IMR-90 (cell line): ENCODE measurements around the gene PLEKHH1. TPM values are rescaled to one million over a fixed set of nuclear protein-coding genes. Genes with fewer than 3 reads are reported as not detected.

ENCODE experiments used
- ATAC-seq: fragments of 200-7000 bp; cut with Tn5 transposase; 2 replicates; pipeline ENCODE4 v1.9.1; 2020; ENCODE audit warnings: low read depth, mild to moderate bottlenecking, moderate library complexity
- BruUV-seq: library from RNA; stranded (reverse); fragments of 400-500 nt; replicated peaks from 2 replicates; lab custom pipeline; 2021; lab: Mats Ljungman, UMichigan
- CTCF ChIA-PET: fragments of 300-600 bp; formaldehyde crosslinking; extraction: SDS; loops from one replicate; lab custom pipeline; 2021; ENCODE audit warnings: antibody characterized with exemption; lab: Yijun Ruan, JAX
- POLR2A ChIA-PET: fragments of 300-600 bp; sonication (Branson Sonifier 250); formaldehyde crosslinking; loops from one replicate; lab custom pipeline; 2022; ENCODE audit warnings: antibody characterized with exemption; ENCODE audit not compliant: unreplicated experiment; lab: Charles Lee
- DNase-seq: peaks from one replicate; pipeline ENCODE4 v3.0.0; 2013
- H2AFZ ChIP-seq: replicated peaks from 2 replicates; pipeline ENCODE3; 2013; ENCODE audit warnings: low read length, mild to moderate bottlenecking; ENCODE audit not compliant: poor library complexity
- H2AK5ac ChIP-seq: 2 replicates; pipeline ENCODE4 v1.6.1; 2013; ENCODE audit warnings: low read depth, low read length, inconsistent platforms
- H2AK9ac ChIP-seq: replicated peaks from 2 replicates; pipeline ENCODE3; 2013; ENCODE audit warnings: mild to moderate bottlenecking, low read depth, low read length, moderate library complexity; ENCODE audit not compliant: poor library complexity
- H2BK120ac ChIP-seq: 2 replicates; pipeline ENCODE4 v1.6.1; 2013; ENCODE audit warnings: low read depth, low read length, inconsistent platforms
- H2BK15ac ChIP-seq: 3 replicates; pipeline ENCODE4 v1.6.1; 2013; ENCODE audit warnings: low read depth, low read length, inconsistent platforms
- H2BK20ac ChIP-seq: 2 replicates; pipeline ENCODE4 v1.6.1; 2013; ENCODE audit warnings: low read depth, mild to moderate bottlenecking, inconsistent platforms, low read length, moderate library complexity
- H2BK5ac ChIP-seq: 2 replicates; pipeline ENCODE4 v1.6.1; 2013; ENCODE audit warnings: mild to moderate bottlenecking, low read depth, low read length, inconsistent platforms; ENCODE audit not compliant: poor library complexity, severe bottlenecking
- H3K14ac ChIP-seq: replicated peaks from 2 replicates; pipeline ENCODE4 v1.6.1; 2013; ENCODE audit warnings: low read depth, low read length, inconsistent platforms
- H3K18ac ChIP-seq: 2 replicates; pipeline ENCODE4 v1.6.1; 2013; ENCODE audit warnings: low read depth, low read length, control low read depth
- H3K23ac ChIP-seq: 2 replicates; pipeline ENCODE4 v1.6.1; 2013; ENCODE audit warnings: low read depth, low read length, inconsistent platforms
- H3K27ac ChIP-seq: 2 replicates; pipeline ENCODE4 v1.5.1; 2013; ENCODE audit warnings: mild to moderate bottlenecking, control low read depth, low read length; ENCODE audit not compliant: insufficient read depth
- H3K27me3 ChIP-seq: 2 replicates; pipeline ENCODE4 v1.6.1; 2013; ENCODE audit warnings: low read length; ENCODE audit not compliant: control insufficient read depth, insufficient read depth
- H3K36me3 ChIP-seq: 2 replicates; pipeline ENCODE4 v1.6.1; 2013; ENCODE audit warnings: low read length, mixed read lengths; ENCODE audit not compliant: control insufficient read depth, insufficient read depth
- H3K4ac ChIP-seq: 2 replicates; pipeline ENCODE4 v1.6.1; 2013; ENCODE audit warnings: low read depth, low read length, inconsistent platforms
- H3K4me1 ChIP-seq: 2 replicates; pipeline ENCODE4 v1.6.1; 2013; ENCODE audit warnings: low read length, mixed read lengths; ENCODE audit not compliant: control insufficient read depth, insufficient read depth
- H3K4me2 ChIP-seq: 2 replicates; pipeline ENCODE4 v1.6.1; 2013; ENCODE audit warnings: low read depth, mild to moderate bottlenecking, control low read depth, low read length, moderate library complexity
- H3K4me3 ChIP-seq: 2 replicates; pipeline ENCODE4 v1.5.1; 2013; ENCODE audit warnings: low read depth, mild to moderate bottlenecking, control low read depth, low read length, moderate library complexity; ENCODE audit not compliant: insufficient read depth
- H3K56ac ChIP-seq: 2 replicates; pipeline ENCODE4 v1.6.1; 2013; ENCODE audit warnings: low read length, inconsistent platforms; ENCODE audit not compliant: insufficient read depth; ENCODE audit errors: extremely low read depth
- H3K79me1 ChIP-seq, 2 experiments: 2 replicates each; pipeline ENCODE4 v1.6.1; 2013; ENCODE audit warnings: low read length in 2 of 2, inconsistent platforms in 1 of 2, low read depth in 1 of 2
- H3K9ac ChIP-seq: 2 replicates; pipeline ENCODE4 v1.6.1; 2013; ENCODE audit warnings: low read depth, low read length, control low read depth
- H3K9me1 ChIP-seq: 2 replicates; pipeline ENCODE4 v1.6.1; 2013; ENCODE audit warnings: low read length, inconsistent platforms; ENCODE audit not compliant: insufficient read depth
- H3K9me3 ChIP-seq: 2 replicates; pipeline ENCODE4 v1.6.1; 2013; ENCODE audit warnings: low read length; ENCODE audit not compliant: control insufficient read depth, insufficient read depth
- H4K20me1 ChIP-seq: 2 replicates; pipeline ENCODE4 v1.6.1; 2013; ENCODE audit warnings: low read length, inconsistent platforms; ENCODE audit not compliant: insufficient read depth
- H4K5ac ChIP-seq: 2 replicates; pipeline ENCODE4 v1.6.1; 2013; ENCODE audit warnings: mild to moderate bottlenecking, low read depth, low read length, control low read depth
- H4K8ac ChIP-seq, 2 experiments: 2 replicates each; pipeline ENCODE4 v1.6.1; 2013; ENCODE audit warnings: low read depth in 2 of 2, low read length in 2 of 2, control low read depth in 1 of 2, inconsistent platforms in 1 of 2
- H4K91ac ChIP-seq: 2 replicates; pipeline ENCODE4 v1.6.1; 2013; ENCODE audit warnings: low read depth, low read length, inconsistent platforms; ENCODE audit not compliant: insufficient read depth
- BHLHE40 ChIP-seq: fragments of 150-350 bp; IDR thresholded peaks from 2 replicates; pipeline ENCODE4 v1.6.1; 2016; ENCODE audit warnings: mild to moderate bottlenecking, low read depth, low read length
- CEBPB ChIP-seq: IDR thresholded peaks from 2 replicates; pipeline ENCODE4 v1.6.1; 2012; ENCODE audit warnings: low read depth, low read length, improper control_type of control experiment
- CHD1 ChIP-seq: IDR thresholded peaks from 2 replicates; pipeline ENCODE4 v1.6.1; 2012; ENCODE audit warnings: low read depth, low read length, improper control_type of control experiment
- CTCF ChIP-seq: conservative IDR thresholded peaks from 2 replicates; pipeline ENCODE4 v1.5.1; 2012; ENCODE audit warnings: mild to moderate bottlenecking, low read depth, low read length, improper control_type of control experiment
- ELK1 ChIP-seq: fragments of 150-350 bp; IDR thresholded peaks from 2 replicates; pipeline ENCODE4 v1.6.1; 2016; ENCODE audit warnings: low read depth, mild to moderate bottlenecking, low read length, moderate library complexity, borderline replicate concordance
- FOS ChIP-seq: fragments of 150-350 bp; IDR thresholded peaks from 2 replicates; pipeline ENCODE4 v1.6.1; 2016; ENCODE audit warnings: low read depth, low read length
- MAFK ChIP-seq: IDR thresholded peaks from 2 replicates; pipeline ENCODE4 v1.6.1; 2012; ENCODE audit warnings: low read depth, low read length, improper control_type of control experiment
- MAZ ChIP-seq: IDR thresholded peaks from 2 replicates; pipeline ENCODE4 v1.6.1; 2012; ENCODE audit warnings: low read depth, mild to moderate bottlenecking, low read length, improper control_type of control experiment, moderate library complexity, borderline replicate concordance
- MXI1 ChIP-seq: IDR thresholded peaks from 2 replicates; pipeline ENCODE4 v1.6.1; 2012; ENCODE audit warnings: low read depth, mild to moderate bottlenecking, low read length, moderate library complexity, borderline replicate concordance
- NFE2L2 ChIP-seq: fragments of 150-350 bp; IDR thresholded peaks from 2 replicates; pipeline ENCODE4 v1.6.1; 2016; ENCODE audit warnings: low read depth, mild to moderate bottlenecking, low read length
- POLR2A ChIP-seq: IDR thresholded peaks from 2 replicates; pipeline ENCODE4 v1.6.1; 2012; ENCODE audit warnings: mild to moderate bottlenecking, low read depth, low read length
- RAD21 ChIP-seq: IDR thresholded peaks from 2 replicates; pipeline ENCODE4 v1.6.1; 2012; ENCODE audit warnings: low read length, improper control_type of control experiment
- RCOR1 ChIP-seq: IDR thresholded peaks from 2 replicates; pipeline ENCODE4 v1.6.1; 2012; ENCODE audit warnings: mild to moderate bottlenecking, low read length, improper control_type of control experiment; ENCODE audit not compliant: insufficient replicate concordance
- RFX5 ChIP-seq: IDR thresholded peaks from 2 replicates; pipeline ENCODE4 v1.8.0; 2012; ENCODE audit warnings: low read depth, mild to moderate bottlenecking, low read length, moderate library complexity
- SMC3 ChIP-seq: fragments of 150-350 bp; IDR thresholded peaks from 2 replicates; pipeline ENCODE4 v1.6.1; 2016; ENCODE audit warnings: low read depth, mild to moderate bottlenecking, antibody characterized with exemption, low read length, moderate library complexity
- WGBS, 2 experiments: methylation state at CpG; one replicate each; pipeline versions ENCODE4 v1.1.5 to v1.1.7; 2013; ENCODE audit warnings: missing lambda C conversion rate in 2 of 2; ENCODE audit not compliant: insufficient read length in 1 of 2; ENCODE audit errors: extremely low coverage in 2 of 2; 5-methylcytosine and 5-hydroxymethylcytosine counted together
- dilution Hi-C: fragments of 300-500 bp; cut with HindIII; formaldehyde crosslinking; loops from one replicate; pipeline ENCODE4 v1.14.3; 2018; ENCODE audit warnings: low sequenced_read_pairs; ENCODE audit not compliant: unreplicated experiment
- in situ Hi-C: fragments of 300-500 bp; cut with MboI; formaldehyde crosslinking; loops from 3 replicates; pipeline ENCODE4 v1.14.3; 2019; ENCODE audit warnings: low sequenced_read_pairs, inconsistent platforms, mixed read lengths
- intact Hi-C: fragments of 100-400 bp; cut with micrococcal nuclease; formaldehyde crosslinking; loops from 2 replicates; pipeline ENCODE4 v1.10.0; 2022
- polyA plus RNA-seq, 3 experiments: library from polyadenylated mRNA; depleted of rRNA; stranded (reverse); fragments of >200 nt; gene quantifications; 2 replicates each; pipeline ENCODE4 v1.2.3, GENCODE V29; 2012; ENCODE audit warnings: low replicate concordance in 1 of 3
- total RNA-seq: library from RNA; depleted of rRNA; stranded (reverse); fragments of >200 nt; gene quantifications from 2 replicates; pipeline ENCODE4 v1.2.3, GENCODE V29; 2012
- TF ChIP-seq, protein P1 (sequence below): fragments of 150-350 bp; IDR thresholded peaks from 2 replicates; pipeline ENCODE4 v1.6.1; 2017; ENCODE audit warnings: mild to moderate bottlenecking, antibody characterized with exemption, low read length, low read depth

PLEKHH1 gene
- total and polyA plus RNA-seq, 2 of the 4 experiments (the other 2 are of a cell fraction): under 0.01 to 0.34 TPM

- no peak overlapping the region for H3K27ac ChIP-seq
- H3K23ac ChIP-seq: no peak overlapping the region
- POLR2A ChIA-PET: no interaction called here
- no peak overlapping the region for H3K4me2 ChIP-seq
- H2BK120ac ChIP-seq: no peak overlapping the region
- H3K4ac ChIP-seq: no peak overlapping the region
- H3K9ac ChIP-seq: no peak overlapping the region
- no peak overlapping the region for H2AFZ ChIP-seq
- no peak overlapping the region for H4K5ac ChIP-seq
- H4K20me1 ChIP-seq: no peaks in the 10 kb centered on the region
- no peak overlapping the region for H2BK20ac ChIP-seq
- CTCF ChIA-PET: interaction anchor here (2.1 kb wide), 1 partner anchor 12 kb away, joined by 6 read pairs; no protein-coding TSS in a partner anchor
- dilution Hi-C loops: no loop called here
- H3K36me3 ChIP-seq: no peaks in the 10 kb centered on the region
- H3K27me3 ChIP-seq: peaks cover 36% of the 10 kb centered on the region
- no peaks in the 10 kb centered on the region for H3K9me3 ChIP-seq
- H2BK15ac ChIP-seq: no peak overlapping the region
- no TSS peak for BruUV-seq
- no peaks in the 10 kb centered on the region; the same call in 1 of the 2 replicates for H3K4me1 ChIP-seq
- no peaks in the 10 kb centered on the region for H3K79me1 ChIP-seq
- intact Hi-C loops: no loop called here
- no peak overlapping the region for H2BK5ac ChIP-seq
- no peak overlapping the region for H4K91ac ChIP-seq
- no peak overlapping the region for H3K56ac ChIP-seq
- no peak overlapping the region for H2AK5ac ChIP-seq
- no peak overlapping the region for H3K14ac ChIP-seq
- in situ Hi-C loops: no loop called here
- ATAC-seq: no peak
- H4K8ac ChIP-seq: no peak overlapping the region
- DNase-seq: no peak
- no peak overlapping the region for H3K4me3 ChIP-seq
- H3K9me1 ChIP-seq: 0 out of 2 replicates have a peak, but pooled peaks cover 3% of the 10 kb centered on the region
- no peak overlapping the region for H3K18ac ChIP-seq
- 55% methylated on average over 2 of the region's 5 CpGs; no CpG with 5 or more reads in 1 of the 2 experiments for WGBS, 2 experiments
- TF ChIP-seq NFE2L2 (no peak), SMC3 (no peak), CHD1 (no peak), POLR2A (no peak), ELK1 (no peak), MXI1 (no peak), FOS (no peak), MAFK (no peak), CEBPB (no peak), RAD21 (no peak), MAZ (no peak), BHLHE40 (no peak), RCOR1 (no peak), CTCF (no peak), RFX5 (no peak)
- TF ChIP-seq, protein P1, sequence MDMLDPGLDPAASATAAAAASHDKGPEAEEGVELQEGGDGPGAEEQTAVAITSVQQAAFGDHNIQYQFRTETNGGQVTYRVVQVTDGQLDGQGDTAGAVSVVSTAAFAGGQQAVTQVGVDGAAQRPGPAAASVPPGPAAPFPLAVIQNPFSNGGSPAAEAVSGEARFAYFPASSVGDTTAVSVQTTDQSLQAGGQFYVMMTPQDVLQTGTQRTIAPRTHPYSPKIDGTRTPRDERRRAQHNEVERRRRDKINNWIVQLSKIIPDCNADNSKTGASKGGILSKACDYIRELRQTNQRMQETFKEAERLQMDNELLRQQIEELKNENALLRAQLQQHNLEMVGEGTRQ: no peak
- no peak overlapping the region for H2AK9ac ChIP-seq
Measured at GRCh38 chr14:67539116-67539515, 6.0 kb downstream of the PLEKHH1 start.
